ENCODE data around the gene LIX1.

DNA sequence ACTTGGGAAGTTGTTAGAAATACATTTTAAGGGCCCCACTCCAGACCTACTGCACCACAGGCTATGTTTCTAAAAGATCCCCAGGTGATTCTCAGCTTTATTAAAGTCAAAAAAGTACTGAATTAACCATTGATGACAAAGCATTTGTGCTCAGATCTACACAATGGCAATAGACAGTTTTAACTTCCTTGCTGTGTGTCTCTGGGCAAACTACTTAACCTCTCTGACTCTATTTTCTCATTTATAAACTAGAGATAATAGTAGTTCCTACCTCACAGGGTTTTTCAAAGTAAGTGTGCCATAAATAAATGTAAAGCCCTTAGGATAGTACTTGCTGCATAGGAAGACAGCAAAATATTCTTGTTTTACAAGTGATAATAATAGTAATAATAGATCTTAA lies 66.3 kb downstream of the LIX1 start:
- TF ChIP-seq RNF2 (IDR thresholded peaks at IDR 0.05; ENCODE audit: borderline replicate concordance, low read depth, low read length, missing control alignments, poor library complexity, severe bottlenecking) (no peak), EZH2 (IDR thresholded peaks at IDR 0.05; ENCODE audit: low read depth, low read length, severe bottlenecking) (no peak), GABPA (IDR thresholded peaks at IDR 0.05; ENCODE audit: borderline replicate concordance, insufficient read depth, low read length) (no peak), EP300 (IDR thresholded peaks at IDR 0.05; ENCODE audit: borderline replicate concordance in 1 of 2, low read depth in 2 of 2, low read length in 2 of 2) (no peak), CHD1 (IDR thresholded peaks at IDR 0.05; ENCODE audit: low read depth, low read length) (no peak)
- TF ChIP-seq, protein P1, sequence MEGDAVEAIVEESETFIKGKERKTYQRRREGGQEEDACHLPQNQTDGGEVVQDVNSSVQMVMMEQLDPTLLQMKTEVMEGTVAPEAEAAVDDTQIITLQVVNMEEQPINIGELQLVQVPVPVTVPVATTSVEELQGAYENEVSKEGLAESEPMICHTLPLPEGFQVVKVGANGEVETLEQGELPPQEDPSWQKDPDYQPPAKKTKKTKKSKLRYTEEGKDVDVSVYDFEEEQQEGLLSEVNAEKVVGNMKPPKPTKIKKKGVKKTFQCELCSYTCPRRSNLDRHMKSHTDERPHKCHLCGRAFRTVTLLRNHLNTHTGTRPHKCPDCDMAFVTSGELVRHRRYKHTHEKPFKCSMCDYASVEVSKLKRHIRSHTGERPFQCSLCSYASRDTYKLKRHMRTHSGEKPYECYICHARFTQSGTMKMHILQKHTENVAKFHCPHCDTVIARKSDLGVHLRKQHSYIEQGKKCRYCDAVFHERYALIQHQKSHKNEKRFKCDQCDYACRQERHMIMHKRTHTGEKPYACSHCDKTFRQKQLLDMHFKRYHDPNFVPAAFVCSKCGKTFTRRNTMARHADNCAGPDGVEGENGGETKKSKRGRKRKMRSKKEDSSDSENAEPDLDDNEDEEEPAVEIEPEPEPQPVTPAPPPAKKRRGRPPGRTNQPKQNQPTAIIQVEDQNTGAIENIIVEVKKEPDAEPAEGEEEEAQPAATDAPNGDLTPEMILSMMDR (IDR thresholded peaks at IDR 0.05; ENCODE audit: control extremely low read depth in 1 of 3, insufficient read depth in 1 of 3, low read depth in 1 of 3, low read length in 3 of 3) = no peak
- TF ChIP-seq, protein P2, sequence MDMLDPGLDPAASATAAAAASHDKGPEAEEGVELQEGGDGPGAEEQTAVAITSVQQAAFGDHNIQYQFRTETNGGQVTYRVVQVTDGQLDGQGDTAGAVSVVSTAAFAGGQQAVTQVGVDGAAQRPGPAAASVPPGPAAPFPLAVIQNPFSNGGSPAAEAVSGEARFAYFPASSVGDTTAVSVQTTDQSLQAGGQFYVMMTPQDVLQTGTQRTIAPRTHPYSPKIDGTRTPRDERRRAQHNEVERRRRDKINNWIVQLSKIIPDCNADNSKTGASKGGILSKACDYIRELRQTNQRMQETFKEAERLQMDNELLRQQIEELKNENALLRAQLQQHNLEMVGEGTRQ (IDR thresholded peaks at IDR 0.05; ENCODE audit: low read length) = no peak
